Activated naive CD8-positive, alpha-beta T cell treated with anti-CD3 and anti-CD28 coated beads, Interleukin-2, amount 50 U/mL, for 24 hours (primary cell): ENCODE data around the gene SIK3.

ENCODE experiments used
- ATAC-seq: fragments of 150-1000 bp; cut with Tn5 transposase; one replicate; pipeline ENCODE4 v1.10.0; 2021
- DNase-seq: peaks from one replicate; pipeline ENCODE4 v3.0.0; 2021
- H3K27ac Mint-ChIP-seq: one replicate; pipeline ENCODE4 v1.8.0; 2021; ENCODE audit warnings: mild to moderate bottlenecking, mixed read lengths
- H3K27me3 Mint-ChIP-seq: one replicate; pipeline ENCODE4 v1.8.0; 2021; ENCODE audit warnings: mixed read lengths
- H3K36me3 Mint-ChIP-seq: one replicate; pipeline ENCODE4 v1.8.0; 2021; ENCODE audit warnings: low read depth, mixed read lengths
- H3K4me1 Mint-ChIP-seq: one replicate; pipeline ENCODE4 v1.8.0; 2021; ENCODE audit warnings: mixed read lengths
- H3K4me3 Mint-ChIP-seq: one replicate; pipeline ENCODE4 v1.8.0; 2021; ENCODE audit warnings: mild to moderate bottlenecking, moderate library complexity, mixed read lengths
- H3K9me3 Mint-ChIP-seq: one replicate; pipeline ENCODE4 v1.8.0; 2021; ENCODE audit warnings: mixed read lengths

SIK3 gene

GRCh38 chr11:117000014-117000737 is 98.1 kb downstream of the SIK3 start:
- Mint-ChIP-seq H3K27ac (no peak overlapping the region), H3K4me1 (peaks cover 65% of the 10 kb centered on the region)

GRCh38 chr11:116997071-116997470 is 101.2 kb downstream of the SIK3 start:
- DNase-seq (no peak), ATAC-seq (no peak)
- Mint-ChIP-seq H3K27ac (no peak overlapping the region), H3K9me3 (no peaks in the 10 kb centered on the region), H3K27me3 (no peaks in the 10 kb centered on the region), H3K36me3 (peaks cover 14% of the 10 kb centered on the region), H3K4me3 (no peak overlapping the region), H3K4me1 (peaks cover 62% of the 10 kb centered on the region)

More at GRCh38 chr11:117000014-117000737, 98.1 kb downstream of the SIK3 start:
- Mint-ChIP-seq H3K27me3 (no peaks in the 10 kb centered on the region), H3K4me3 (no peak overlapping the region), H3K9me3 (no peaks in the 10 kb centered on the region), H3K36me3 (peaks cover 27% of the 10 kb centered on the region)
- ATAC-seq = no peak
- no peak for DNase-seq

GRCh38 chr11:116994195-116994594 is 104.0 kb downstream of the SIK3 start:
- no peak overlapping the region for H3K4me3 Mint-ChIP-seq
- DNase-seq = no peak
- H3K4me1 Mint-ChIP-seq = peaks cover 58% of the 10 kb centered on the region
- peak overlapping the region; percentile 51 for H3K27ac Mint-ChIP-seq
- no peaks in the 10 kb centered on the region for H3K9me3 Mint-ChIP-seq
- peaks cover 5% of the 10 kb centered on the region for H3K36me3 Mint-ChIP-seq
- ATAC-seq = no peak
- H3K27me3 Mint-ChIP-seq = no peaks in the 10 kb centered on the region

GRCh38 chr11:116993599-116993998 is 104.6 kb downstream of the SIK3 start:
- Mint-ChIP-seq H3K9me3 (no peaks in the 10 kb centered on the region), H3K4me3 (peak overlapping the region; percentile 28), H3K27ac (peak overlapping the region; percentile 75), H3K4me1 (peaks cover 61% of the 10 kb centered on the region), H3K27me3 (no peaks in the 10 kb centered on the region), H3K36me3 (peaks cover 5% of the 10 kb centered on the region)
- ATAC-seq (peak; percentile 54), DNase-seq (no peak)

- peaks cover 70% of the 10 kb centered on the region for H3K4me1 Mint-ChIP-seq
- H3K27me3 Mint-ChIP-seq = no peaks in the 10 kb centered on the region
- no peak overlapping the region for H3K4me3 Mint-ChIP-seq
- H3K36me3 Mint-ChIP-seq = peaks cover 4% of the 10 kb centered on the region
- H3K9me3 Mint-ChIP-seq = no peaks in the 10 kb centered on the region
- ATAC-seq (no peak), DNase-seq (no peak)
- H3K27ac Mint-ChIP-seq = no peak overlapping the region
These were observed 106.7 kb downstream of the SIK3 start for GRCh38 chr11:116991491-116991890.

- Mint-ChIP-seq H3K27ac (peak overlapping the region; percentile 43), H3K27me3 (no peaks in the 10 kb centered on the region), H3K4me1 (peaks cover 77% of the 10 kb centered on the region), H3K4me3 (no peak overlapping the region), H3K9me3 (no peaks in the 10 kb centered on the region), H3K36me3 (peaks cover 4% of the 10 kb centered on the region)
- DNase-seq (no peak), ATAC-seq (no peak)
These were observed 107.4 kb downstream of the SIK3 start for GRCh38 chr11:116990811-116991210.

GRCh38 chr11:116990061-116990473 is 108.2 kb downstream of the SIK3 start:
- Mint-ChIP-seq H3K4me1 (peaks cover 79% of the 10 kb centered on the region), H3K36me3 (peaks cover 4% of the 10 kb centered on the region), H3K9me3 (no peaks in the 10 kb centered on the region), H3K27ac (no peak overlapping the region), H3K4me3 (no peak overlapping the region), H3K27me3 (no peaks in the 10 kb centered on the region)
- peak; percentile 26 for ATAC-seq
- no peak for DNase-seq

- DNase-seq (no peak), ATAC-seq (no peak)
- Mint-ChIP-seq H3K9me3 (no peaks in the 10 kb centered on the region), H3K4me1 (peaks cover 80% of the 10 kb centered on the region), H3K27me3 (no peaks in the 10 kb centered on the region), H3K27ac (no peak overlapping the region), H3K36me3 (peaks cover 4% of the 10 kb centered on the region), H3K4me3 (no peak overlapping the region)
These were observed 109.0 kb downstream of the SIK3 start for GRCh38 chr11:116989184-116989583.

GRCh38 chr11:116986521-116987105 is 111.6 kb downstream of the SIK3 start:
- ATAC-seq (peak; percentile 81), DNase-seq (no peak)
- H3K4me1 Mint-ChIP-seq = peaks cover 79% of the 10 kb centered on the region
- H3K27me3 Mint-ChIP-seq = no peaks in the 10 kb centered on the region
- peak overlapping the region; percentile 79 for H3K27ac Mint-ChIP-seq
- peaks cover 4% of the 10 kb centered on the region for H3K36me3 Mint-ChIP-seq
- no peaks in the 10 kb centered on the region for H3K9me3 Mint-ChIP-seq
- H3K4me3 Mint-ChIP-seq = peak overlapping the region; percentile 44

GRCh38 chr11:116984589-116984988 is 113.6 kb downstream of the SIK3 start:
- ATAC-seq = no peak
- Mint-ChIP-seq H3K9me3 (no peaks in the 10 kb centered on the region), H3K27ac (peak overlapping the region; percentile 57), H3K27me3 (no peaks in the 10 kb centered on the region), H3K36me3 (peaks cover 8% of the 10 kb centered on the region), H3K4me1 (peaks cover 85% of the 10 kb centered on the region), H3K4me3 (no peak overlapping the region)
- DNase-seq = no peak

- DNase-seq (no peak), ATAC-seq (no peak)
- no peak overlapping the region for H3K4me3 Mint-ChIP-seq
- H3K4me1 Mint-ChIP-seq = peaks cover 85% of the 10 kb centered on the region
- no peaks in the 10 kb centered on the region for H3K9me3 Mint-ChIP-seq
- peaks cover 8% of the 10 kb centered on the region for H3K36me3 Mint-ChIP-seq
- peak overlapping the region; percentile 57 for H3K27ac Mint-ChIP-seq
- no peaks in the 10 kb centered on the region for H3K27me3 Mint-ChIP-seq
These were observed 114.0 kb downstream of the SIK3 start for GRCh38 chr11:116984186-116984585.

GRCh38 chr11:116981266-116981885 is 116.9 kb downstream of the SIK3 start:
- ATAC-seq = no peak
- H3K27me3 Mint-ChIP-seq = no peaks in the 10 kb centered on the region
- H3K9me3 Mint-ChIP-seq = no peaks in the 10 kb centered on the region
- no peak overlapping the region for H3K4me3 Mint-ChIP-seq
- H3K4me1 Mint-ChIP-seq = peaks cover 66% of the 10 kb centered on the region
- peaks cover 7% of the 10 kb centered on the region for H3K36me3 Mint-ChIP-seq
- peak overlapping the region; percentile 72 for H3K27ac Mint-ChIP-seq
- DNase-seq = no peak

GRCh38 chr11:116980136-116980793 is 118.0 kb downstream of the SIK3 start:
- ATAC-seq = peak; percentile 75
- DNase-seq = no peak
- Mint-ChIP-seq H3K36me3 (peaks cover 7% of the 10 kb centered on the region), H3K27ac (peak overlapping the region; percentile 72), H3K27me3 (no peaks in the 10 kb centered on the region), H3K9me3 (no peaks in the 10 kb centered on the region), H3K4me1 (peaks cover 54% of the 10 kb centered on the region), H3K4me3 (peak overlapping the region; percentile 50)

GRCh38 chr11:116976941-116977570 is 121.2 kb downstream of the SIK3 start:
- DNase-seq (no peak), ATAC-seq (no peak)
- peaks cover 7% of the 10 kb centered on the region for H3K36me3 Mint-ChIP-seq
- H3K27ac Mint-ChIP-seq = no peak overlapping the region
- no peak overlapping the region for H3K4me3 Mint-ChIP-seq
- no peaks in the 10 kb centered on the region for H3K27me3 Mint-ChIP-seq
- H3K9me3 Mint-ChIP-seq = no peaks in the 10 kb centered on the region
- peaks cover 44% of the 10 kb centered on the region for H3K4me1 Mint-ChIP-seq
